Measurements from ENCODE around the gene RYR2.

RYR2 gene

GRCh38 chr1:237041795-237042525, at the start of gene RYR2:
RYR2 (plus strand) TSS chr1:237042184; CDS start chr1:237042522, 338 bp downstream.
- DNase-seq (ENCODE audit: low read depth in 2 of 2), result no peak

DNA sequence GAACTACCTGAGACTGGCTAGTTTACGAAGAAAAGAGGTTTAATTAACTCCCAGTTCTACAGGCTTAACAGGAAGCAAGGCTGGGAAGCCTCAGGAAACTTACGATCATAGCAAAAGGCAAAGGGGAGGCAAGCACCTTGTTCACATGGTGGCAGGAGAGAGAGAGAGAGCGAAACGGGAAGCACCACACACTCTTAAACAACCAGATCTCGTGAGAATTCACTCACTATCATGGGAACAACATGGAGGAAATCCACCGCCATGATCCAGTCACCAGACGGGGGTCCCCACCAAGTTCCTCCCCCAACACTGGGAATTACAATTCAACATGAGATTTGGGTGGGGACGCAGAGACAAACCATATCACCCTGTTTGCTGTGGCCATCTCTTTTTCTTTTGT, 49.5 kb upstream of the RYR2 start:
- DNase-seq (ENCODE audit: low read depth in 2 of 2), result no peak

- no peak for DNase-seq (ENCODE audit: low read depth in 2 of 2)
Observed at GRCh38 chr1:236994450-236994849, 47.5 kb upstream of the RYR2 start.

- no peak for DNase-seq (ENCODE audit: low read depth in 2 of 2)
Observed at GRCh38 chr1:236997361-236997760, 44.6 kb upstream of the RYR2 start.

- no peak for DNase-seq (ENCODE audit: low read depth in 2 of 2)
Observed at GRCh38 chr1:236997882-236998281, 44.1 kb upstream of the RYR2 start.

- DNase-seq (ENCODE audit: low read depth in 2 of 2), result no peak
Observed at GRCh38 chr1:236998546-236998945, 43.4 kb upstream of the RYR2 start.

GRCh38 chr1:237000191-237000590, 41.8 kb upstream of the RYR2 start:
- no peak for DNase-seq (ENCODE audit: low read depth in 2 of 2)

DNA sequence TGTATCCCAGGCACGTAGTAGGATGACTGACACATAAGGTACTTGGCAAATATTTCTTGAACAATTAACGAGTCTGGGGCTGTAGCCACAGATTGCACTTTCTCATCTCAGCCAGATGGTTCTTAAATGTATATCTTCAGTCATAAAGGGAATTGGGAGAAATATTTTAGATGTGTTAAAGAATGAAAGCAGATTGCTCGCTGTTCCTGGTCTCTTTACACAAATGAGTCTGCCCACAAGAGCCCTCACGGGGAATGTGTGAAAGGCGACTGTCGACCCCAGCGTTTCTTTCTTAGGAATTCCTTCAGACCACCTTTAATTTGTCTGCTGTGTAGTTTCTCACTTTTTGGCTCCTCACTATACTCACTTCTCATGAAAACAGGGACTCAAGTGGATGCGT, 38.5 kb upstream of the RYR2 start:
- DNase-seq (ENCODE audit: low read depth in 2 of 2), result no peak

DNA sequence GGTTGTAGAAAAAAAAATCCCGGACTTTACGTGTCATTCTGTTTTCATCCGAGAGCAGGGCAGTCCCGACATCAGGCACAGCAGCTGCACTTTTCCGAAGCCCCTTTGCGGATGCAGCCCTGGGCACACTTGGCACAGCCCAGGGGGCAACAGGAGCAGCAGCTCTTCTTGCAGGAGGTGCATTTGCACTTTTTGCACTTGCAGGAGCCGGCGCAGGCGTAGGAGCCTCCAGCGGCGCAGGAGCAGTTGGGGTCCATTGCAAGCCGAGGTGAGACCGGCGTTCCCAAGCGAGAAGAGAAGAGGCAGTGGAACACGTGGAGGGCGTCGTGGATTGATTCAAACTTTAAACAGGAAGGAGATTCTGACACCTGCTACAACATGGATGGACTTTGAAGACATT, 37.9 kb upstream of the RYR2 start, which contains the start of gene MT1HL1:
Gene MT1HL1 (minus strand): TSS at position 326 of the 400 bp plus-strand sequence. CDS start 69 bp downstream, at position 257.
- no peak for DNase-seq (ENCODE audit: low read depth in 2 of 2)

GRCh38 chr1:237005674-237006073, 36.3 kb upstream of the RYR2 start:
- DNase-seq (ENCODE audit: low read depth in 2 of 2), result no peak

DNA sequence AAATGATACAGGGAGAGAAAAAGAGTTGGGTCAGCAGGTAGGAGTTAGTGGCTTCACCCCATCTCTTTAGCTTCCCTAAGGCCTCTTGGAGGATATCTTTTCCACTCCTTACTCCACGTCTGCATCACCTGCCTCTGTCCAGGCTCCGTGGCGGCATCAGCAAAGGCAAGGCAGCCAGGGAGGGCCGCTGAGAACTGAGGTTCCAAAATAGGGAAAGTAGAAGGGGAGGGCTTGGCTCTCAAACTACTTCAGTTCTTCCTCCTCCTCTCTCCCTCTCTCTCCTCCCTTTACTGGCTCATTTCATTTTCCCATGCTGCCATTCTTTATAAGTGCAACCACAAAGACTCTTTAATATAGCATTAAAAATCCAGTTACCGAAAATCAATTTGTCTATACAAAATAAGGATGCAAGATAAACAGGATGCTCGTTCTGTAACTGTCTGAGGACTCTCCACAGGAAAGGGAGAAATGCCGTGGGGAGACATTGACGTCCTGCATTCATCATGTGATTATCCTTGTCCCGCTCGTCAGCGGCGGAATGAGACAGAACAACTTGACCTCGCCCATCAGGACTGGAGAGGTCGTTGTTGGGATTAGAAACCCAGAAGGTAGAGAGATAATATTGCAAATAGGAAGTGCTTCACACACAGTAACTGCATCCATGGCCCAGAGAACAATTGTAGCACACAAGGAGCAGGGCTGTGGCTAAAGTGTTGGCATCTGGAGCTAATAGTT, 34.7 kb upstream of the RYR2 start:
- no peak for DNase-seq (ENCODE audit: low read depth in 2 of 2)

DNA sequence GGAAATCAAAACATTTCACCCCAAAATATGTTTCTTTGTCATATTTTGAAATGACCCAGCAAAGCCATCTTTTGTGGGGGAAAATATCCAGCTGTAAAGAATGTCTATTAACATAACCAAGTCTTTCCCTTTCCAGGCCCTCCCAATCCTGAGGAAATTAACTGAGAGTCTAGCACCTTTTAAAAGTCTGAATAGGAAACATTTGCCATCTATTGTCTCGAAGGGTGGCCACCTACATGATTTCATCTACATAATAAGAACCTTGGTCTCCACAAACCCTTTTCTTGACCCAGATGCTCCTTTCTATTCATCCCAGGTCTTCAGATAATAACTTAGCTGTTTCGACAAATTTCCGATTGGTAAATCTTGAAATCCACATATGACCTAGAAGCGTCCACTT, 32.4 kb upstream of the RYR2 start:
- DNase-seq (ENCODE audit: low read depth in 2 of 2), result no peak

GRCh38 chr1:237011432-237011831, 30.6 kb upstream of the RYR2 start:
- no peak for DNase-seq (ENCODE audit: low read depth in 2 of 2)

DNA sequence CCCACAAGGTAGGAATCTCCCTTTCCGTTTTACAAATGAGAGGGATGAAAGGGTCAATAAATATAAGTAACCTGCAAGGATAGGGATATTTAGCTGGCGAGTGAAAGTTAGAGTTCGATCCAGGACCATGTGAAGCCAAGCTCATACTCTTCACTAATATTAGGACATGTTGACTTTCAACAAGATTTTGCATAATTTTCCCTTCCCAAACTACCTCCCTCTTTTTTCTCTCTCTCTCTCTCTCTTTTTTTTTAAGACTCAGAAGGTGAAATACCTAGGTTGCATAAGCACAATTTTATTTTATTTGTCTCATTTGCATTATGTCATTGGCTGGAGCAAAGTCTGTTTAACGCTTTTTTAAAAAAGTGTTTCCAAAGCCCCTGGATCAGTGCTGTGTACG, 29.6 kb upstream of the RYR2 start:
- no peak for DNase-seq (ENCODE audit: low read depth in 2 of 2)

GRCh38 chr1:237012788-237013383, 29.1 kb upstream of the RYR2 start:
- no peak for DNase-seq (ENCODE audit: low read depth in 2 of 2)

DNA sequence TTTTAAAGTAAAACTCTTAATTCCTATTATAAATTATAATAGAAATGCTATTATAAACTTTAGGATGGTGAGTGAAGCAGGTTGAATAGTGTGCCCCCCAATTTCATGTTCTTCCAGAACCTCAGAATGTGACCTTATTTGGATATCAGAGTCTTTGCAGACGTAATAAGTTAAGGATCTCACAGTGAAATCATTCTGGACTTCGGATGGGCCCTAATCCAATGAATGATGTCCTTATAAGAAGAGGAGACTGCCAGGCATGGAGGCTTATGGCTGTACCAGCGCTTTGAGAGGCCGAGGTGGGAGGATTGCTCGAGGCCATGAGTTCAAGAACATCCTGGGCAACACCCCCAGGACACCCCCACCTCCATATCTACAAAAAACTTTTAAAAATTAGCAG, 28.4 kb upstream of the RYR2 start:
- DNase-seq (ENCODE audit: low read depth in 2 of 2), result no peak

DNA sequence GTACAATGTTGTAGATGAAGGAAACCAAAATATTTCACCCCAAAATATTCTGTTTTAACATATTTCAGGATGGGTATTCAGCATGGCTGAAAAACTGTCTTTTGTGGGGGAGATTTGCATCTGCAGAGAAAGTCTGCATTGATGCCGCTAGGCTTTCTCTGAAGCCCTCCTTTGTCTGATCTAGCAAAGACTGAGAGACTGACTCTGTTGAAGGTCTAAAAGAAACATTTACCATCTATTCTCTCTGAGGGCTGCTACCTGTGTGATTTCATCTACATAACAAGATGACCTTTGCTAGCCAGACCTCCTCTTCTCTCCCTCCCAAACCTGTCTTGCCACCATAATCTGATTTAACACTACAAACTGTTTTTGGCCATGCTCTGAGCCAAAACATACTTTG, 25.4 kb upstream of the RYR2 start:
- DNase-seq (ENCODE audit: low read depth in 2 of 2), result no peak

DNA sequence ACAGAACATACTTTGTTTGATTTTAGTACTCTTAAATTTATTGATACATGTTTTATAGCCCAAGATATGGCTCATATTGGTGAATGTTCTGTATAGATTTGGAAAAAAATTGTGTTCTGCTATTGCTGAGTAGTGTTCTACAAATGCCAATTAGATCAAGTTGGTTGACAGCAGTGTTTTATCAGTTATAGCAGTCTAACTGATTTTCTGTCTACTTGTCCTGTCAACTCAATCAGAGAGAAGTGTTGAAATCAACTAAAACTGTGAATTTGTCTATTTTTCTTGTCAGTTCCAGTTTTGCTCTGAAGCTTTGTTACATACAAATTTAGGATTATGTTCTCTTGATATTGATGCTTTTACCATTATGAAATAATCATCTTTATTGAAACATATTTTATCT, 23.1 kb upstream of the RYR2 start:
- DNase-seq (ENCODE audit: low read depth in 2 of 2), result no peak

- no peak for DNase-seq (ENCODE audit: low read depth in 2 of 2)
Observed at GRCh38 chr1:237025358-237026074, 16.5 kb upstream of the RYR2 start.

GRCh38 chr1:237029240-237029639, 12.7 kb upstream of the RYR2 start:
- no peak for DNase-seq (ENCODE audit: low read depth in 2 of 2)

DNA sequence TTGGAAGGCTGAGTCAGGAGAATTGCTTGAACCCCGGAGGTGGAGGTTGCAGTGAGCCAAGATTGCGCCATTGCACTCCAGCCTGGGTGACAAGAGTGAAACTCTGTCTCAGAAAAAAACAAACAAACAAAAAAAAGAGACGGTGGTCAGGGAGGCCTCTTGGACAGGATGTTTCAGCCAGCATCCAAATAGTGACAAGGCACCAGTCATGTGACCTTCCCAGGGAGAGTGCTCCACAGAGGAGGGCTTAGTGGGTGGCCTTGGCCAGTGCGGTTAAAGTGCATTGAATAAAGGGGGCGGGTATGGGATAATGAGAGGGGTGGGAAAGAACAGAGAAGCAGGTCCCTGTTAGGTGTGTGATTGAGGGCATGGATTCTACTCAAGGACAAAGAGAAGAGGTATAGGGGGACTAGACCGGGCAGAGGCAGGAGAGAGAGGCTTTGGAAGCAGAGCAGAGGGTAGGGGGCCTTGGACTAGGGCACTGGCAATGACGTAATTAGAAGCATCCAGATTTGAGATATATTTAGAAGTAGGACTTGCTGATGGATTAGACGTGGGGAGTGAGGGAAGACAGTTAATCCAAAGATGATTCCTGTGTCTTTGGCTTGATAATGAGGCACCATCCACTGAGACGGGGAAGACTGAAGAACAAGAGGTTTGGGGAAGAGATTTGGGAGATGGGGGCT, 12.0 kb upstream of the RYR2 start:
- DNase-seq (ENCODE audit: low read depth in 2 of 2), result no peak

GRCh38 chr1:237031480-237031879, 10.5 kb upstream of the RYR2 start:
- no peak for DNase-seq (ENCODE audit: low read depth in 2 of 2)
